Left lung (tissue), 10 donors: ENCODE measurements around the gene ZBTB37. TPM values are rescaled to one million over a fixed set of nuclear protein-coding genes. Genes with fewer than 3 reads are reported as not detected.
"Not testable (repeated sequence)": the region's sequence is repeated elsewhere in the genome, so short reads cannot be mapped to it uniquely, and the experiment has no call there.

ENCODE experiments used
- ATAC-seq: fragments of 200-7000 bp; cut with Tn5 transposase; one replicate; pipeline ENCODE4 v1.9.1; 2020; ENCODE audit warnings: moderate library complexity
- DNase-seq, 4 donors: peaks; one replicate each; pipeline ENCODE4 v3.0.0-alpha.2; 2013 to 2020
- H3K27ac ChIP-seq, 2 donors: fragments of 200-600 bp; sonication (generic) in 1 of 2; one replicate each; pipeline versions ENCODE4 v1.5.0 to v1.8.0; 2020 to 2021
- H3K27me3 ChIP-seq, 2 donors: fragments of 200-600 bp; sonication (generic) in 1 of 2; one replicate each; pipeline versions ENCODE4 v1.5.0 to v1.8.0; 2020 to 2021
- H3K36me3 ChIP-seq, 2 donors: fragments of 200-600 bp; sonication (generic) in 1 of 2; one replicate each; pipeline versions ENCODE4 v1.5.0 to v1.8.0; 2020 to 2021
- H3K4me1 ChIP-seq, 2 donors: fragments of 200-600 bp; one replicate each; pipeline ENCODE4 v1.8.0; 2021
- H3K4me3 ChIP-seq, 2 donors: fragments of 200-600 bp; sonication (generic) in 1 of 2; one replicate each; pipeline versions ENCODE4 v1.5.0 to v1.8.0; 2020 to 2021; ENCODE audit warnings: mild to moderate bottlenecking in 1 of 2
- H3K9me3 ChIP-seq, 2 donors: fragments of 200-600 bp; sonication (generic) in 1 of 2; one replicate each; pipeline versions ENCODE4 v1.5.0 to v1.8.0; 2020 to 2021
- intact Hi-C, 2 donors: fragments of 100-400 bp; cut with DNase I; formaldehyde crosslinking; loops; one replicate each; pipeline versions ENCODE4 v1.11.2 to v1.14.2; 2022
- polyA plus RNA-seq, 6 donors: library from polyadenylated mRNA; unstranded; fragments of 120-200 nt; gene quantifications; one replicate each; pipeline ENCODE4 v1.2.1, GENCODE V29; 2013; ENCODE audit not compliant: insufficient read length in 6 of 6
- total RNA-seq, 2 donors: library from RNA; stranded (reverse); fragmentation: NEBNext Ultra II Directional; extraction: Animal tissue kit (Norgen Biotek cat#: 25700); gene quantifications; one replicate each; pipeline ENCODE4 v1.2.1, GENCODE V29; 2021
- TF ChIP-seq, protein P1 (sequence below), 2 donors: fragments of 200-600 bp; sonication (generic) in 1 of 2; IDR thresholded peaks; one replicate each; pipeline versions ENCODE4 v1.5.0 to v1.8.0; 2021; ENCODE audit warnings: antibody characterized with exemption in 2 of 2
- donor health status: DM: no; HTN: yes; CAD: no.
- donor health status: DM: no; HTN: no; CAD: no.

ZBTB37 gene
- total and polyA plus RNA-seq, 8 donors: 10.0 to 13.3 (median 12.1) TPM

DNA sequence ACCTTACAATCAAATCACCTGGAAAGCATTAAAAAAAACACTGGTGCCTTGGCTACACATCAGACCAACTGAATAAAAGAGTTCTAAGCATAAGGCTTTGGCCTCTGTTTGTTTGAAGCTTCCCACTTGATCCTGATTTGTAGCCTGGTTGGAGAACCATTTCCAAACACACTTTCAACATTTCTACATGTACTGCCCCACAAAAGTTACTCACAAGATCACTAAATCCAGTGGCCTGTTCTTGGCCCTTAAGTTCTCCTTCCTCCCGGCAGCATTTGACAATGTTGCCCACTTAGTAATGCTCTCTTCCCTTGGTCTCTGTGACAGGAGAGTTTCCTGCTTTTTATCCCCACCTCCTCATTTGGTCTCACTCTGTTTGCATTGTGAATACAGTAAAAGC is 12.2 kb upstream of the ZBTB37 start:
- ATAC-seq: no peak
- TF ChIP-seq, protein P1, sequence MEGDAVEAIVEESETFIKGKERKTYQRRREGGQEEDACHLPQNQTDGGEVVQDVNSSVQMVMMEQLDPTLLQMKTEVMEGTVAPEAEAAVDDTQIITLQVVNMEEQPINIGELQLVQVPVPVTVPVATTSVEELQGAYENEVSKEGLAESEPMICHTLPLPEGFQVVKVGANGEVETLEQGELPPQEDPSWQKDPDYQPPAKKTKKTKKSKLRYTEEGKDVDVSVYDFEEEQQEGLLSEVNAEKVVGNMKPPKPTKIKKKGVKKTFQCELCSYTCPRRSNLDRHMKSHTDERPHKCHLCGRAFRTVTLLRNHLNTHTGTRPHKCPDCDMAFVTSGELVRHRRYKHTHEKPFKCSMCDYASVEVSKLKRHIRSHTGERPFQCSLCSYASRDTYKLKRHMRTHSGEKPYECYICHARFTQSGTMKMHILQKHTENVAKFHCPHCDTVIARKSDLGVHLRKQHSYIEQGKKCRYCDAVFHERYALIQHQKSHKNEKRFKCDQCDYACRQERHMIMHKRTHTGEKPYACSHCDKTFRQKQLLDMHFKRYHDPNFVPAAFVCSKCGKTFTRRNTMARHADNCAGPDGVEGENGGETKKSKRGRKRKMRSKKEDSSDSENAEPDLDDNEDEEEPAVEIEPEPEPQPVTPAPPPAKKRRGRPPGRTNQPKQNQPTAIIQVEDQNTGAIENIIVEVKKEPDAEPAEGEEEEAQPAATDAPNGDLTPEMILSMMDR (IDR thresholded peaks at IDR 0.05): no peak

DNA sequence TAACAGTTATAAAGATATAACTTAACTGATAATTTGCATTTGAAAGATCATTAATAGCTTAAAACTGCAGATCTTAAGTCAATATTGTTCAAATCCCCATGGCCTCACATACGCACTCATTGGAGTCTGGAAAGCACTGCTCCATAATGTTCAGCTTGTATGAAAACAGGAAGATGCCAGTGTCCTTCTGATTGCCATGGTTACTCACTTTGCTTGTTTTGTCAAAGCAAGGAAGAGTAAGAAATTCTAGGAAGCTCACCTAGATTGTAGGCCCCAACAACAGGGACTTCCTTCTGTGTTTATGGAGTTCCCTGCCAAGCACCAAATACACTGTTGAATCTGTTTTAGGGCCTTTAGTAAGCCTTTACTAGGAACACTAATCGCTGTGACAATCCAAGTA is 11.3 kb upstream of the ZBTB37 start:
- DNase-seq (no peak), ATAC-seq (no peak)
- Histone ChIP-seq H3K27me3 (no peaks in the 10 kb centered on the region), H3K36me3 (peaks cover 0 to 85% of the 10 kb centered on the region in 2 donors), H3K27ac (no peak overlapping the region), H3K9me3 (no peaks in the 10 kb centered on the region), H3K4me1 (peaks cover 7 to 15% of the 10 kb centered on the region in 2 donors), H3K4me3 (no peak overlapping the region)
- intact Hi-C loops: no loop called here
- TF ChIP-seq, protein P1 (IDR thresholded peaks at IDR 0.05): no peak

More for the DNA sequence above, 12.2 kb upstream of the ZBTB37 start:
- intact Hi-C loops: no loop called here
- no peaks in the 10 kb centered on the region for H3K9me3 ChIP-seq
- no peaks in the 10 kb centered on the region for H3K27me3 ChIP-seq
- H3K36me3 ChIP-seq: peaks cover 0 to 88% of the 10 kb centered on the region in 2 donors
- H3K4me3 ChIP-seq: no peak overlapping the region
- DNase-seq: no peak
- H3K4me1 ChIP-seq: peaks cover 7 to 15% of the 10 kb centered on the region in 2 donors
- H3K27ac ChIP-seq: no peak overlapping the region

DNA sequence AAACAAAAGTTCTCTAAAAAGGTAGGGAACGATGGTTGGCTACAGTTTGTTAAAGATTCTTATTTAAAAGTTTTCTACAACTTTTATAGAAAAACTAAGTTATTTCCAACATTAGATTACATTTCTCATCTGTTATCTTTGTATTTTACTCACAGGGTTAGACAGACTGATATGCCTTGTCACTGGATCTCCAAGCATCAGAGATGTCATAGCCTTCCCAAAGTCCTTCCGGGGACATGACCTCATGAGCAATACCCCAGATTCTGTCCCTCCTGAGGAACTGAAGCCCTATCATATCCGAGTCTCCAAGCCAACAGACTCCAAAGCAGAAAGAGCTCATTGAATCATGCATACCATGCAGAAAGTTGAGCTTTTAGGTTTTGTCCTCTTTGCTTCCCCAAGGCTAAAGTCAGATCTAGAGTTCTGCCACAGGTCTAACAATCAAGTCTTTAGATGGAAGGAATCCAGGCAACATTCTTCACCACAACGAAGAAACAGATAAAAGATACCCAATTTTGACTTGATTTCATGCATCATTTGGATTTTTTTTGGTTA is 10.7 kb upstream of the ZBTB37 start:
- Histone ChIP-seq H3K9me3 (no peaks in the 10 kb centered on the region), H3K27me3 (no peaks in the 10 kb centered on the region), H3K4me3 (no peak overlapping the region), H3K27ac (no peak overlapping the region), H3K4me1 (peaks cover 7 to 15% of the 10 kb centered on the region in 2 donors), H3K36me3 (peaks cover 0 to 89% of the 10 kb centered on the region in 2 donors)
- intact Hi-C loops: no loop called here
- ATAC-seq (no peak), DNase-seq (no peak)
- TF ChIP-seq, protein P1 (IDR thresholded peaks at IDR 0.05): no peak

DNA sequence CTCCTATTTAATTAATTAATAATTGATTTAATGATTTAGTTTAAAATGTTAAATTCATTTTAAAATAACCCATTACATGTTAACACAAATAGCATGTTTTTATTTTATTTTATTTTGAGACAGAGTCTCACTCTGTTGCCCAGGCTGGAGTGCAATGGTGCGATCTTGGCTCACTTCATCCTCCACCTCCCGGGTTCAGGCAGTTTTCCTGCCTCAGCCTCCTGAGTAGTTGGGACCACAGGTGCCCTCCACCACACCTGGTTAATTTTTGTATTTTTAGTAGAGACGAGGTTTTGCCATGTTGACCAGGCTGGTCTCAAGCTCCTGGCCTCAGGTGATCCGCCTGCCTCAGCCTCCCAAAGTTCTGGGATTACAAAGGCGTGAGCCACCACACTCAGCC is 8.6 kb upstream of the ZBTB37 start:
- H3K27me3 ChIP-seq, DNase-seq, ATAC-seq, intact Hi-C loops, H3K27ac ChIP-seq, H3K4me1 ChIP-seq, H3K4me3 ChIP-seq, H3K9me3 ChIP-seq: not testable (repeated sequence)
- peaks cover 0 to 92% of the 10 kb centered on the region in 2 donors for H3K36me3 ChIP-seq

- peaks cover 2 to 92% of the 10 kb centered on the region in 2 donors for H3K36me3 ChIP-seq
- ATAC-seq (no peak), DNase-seq (no peak)
- peaks cover 0 to 15% of the 10 kb centered on the region in 2 donors for H3K4me1 ChIP-seq
- no peaks in the 10 kb centered on the region for H3K9me3 ChIP-seq
- H3K4me3 ChIP-seq: no peak overlapping the region
- no peak overlapping the region for H3K27ac ChIP-seq
- TF ChIP-seq, protein P1 (IDR thresholded peaks at IDR 0.05): no peak
- intact Hi-C loops: no loop called here
- H3K27me3 ChIP-seq: no peaks in the 10 kb centered on the region
These were observed 8.1 kb upstream of the ZBTB37 start for GRCh38 chr1:173860065-173860464.

- no peak overlapping the region for H3K4me3 ChIP-seq
- no peak overlapping the region for H3K27ac ChIP-seq
- H3K27me3 ChIP-seq: no peaks in the 10 kb centered on the region
- DNase-seq (no peak), ATAC-seq (no peak)
- peaks cover 3 to 94% of the 10 kb centered on the region in 2 donors for H3K36me3 ChIP-seq
- intact Hi-C loops: no loop called here
- TF ChIP-seq, protein P1 (IDR thresholded peaks at IDR 0.05): no peak
- peaks cover 16 to 32% of the 10 kb centered on the region in 2 donors for H3K4me1 ChIP-seq
- H3K9me3 ChIP-seq: no peaks in the 10 kb centered on the region
These were observed 6.4 kb upstream of the ZBTB37 start for GRCh38 chr1:173861731-173862145.

DNA sequence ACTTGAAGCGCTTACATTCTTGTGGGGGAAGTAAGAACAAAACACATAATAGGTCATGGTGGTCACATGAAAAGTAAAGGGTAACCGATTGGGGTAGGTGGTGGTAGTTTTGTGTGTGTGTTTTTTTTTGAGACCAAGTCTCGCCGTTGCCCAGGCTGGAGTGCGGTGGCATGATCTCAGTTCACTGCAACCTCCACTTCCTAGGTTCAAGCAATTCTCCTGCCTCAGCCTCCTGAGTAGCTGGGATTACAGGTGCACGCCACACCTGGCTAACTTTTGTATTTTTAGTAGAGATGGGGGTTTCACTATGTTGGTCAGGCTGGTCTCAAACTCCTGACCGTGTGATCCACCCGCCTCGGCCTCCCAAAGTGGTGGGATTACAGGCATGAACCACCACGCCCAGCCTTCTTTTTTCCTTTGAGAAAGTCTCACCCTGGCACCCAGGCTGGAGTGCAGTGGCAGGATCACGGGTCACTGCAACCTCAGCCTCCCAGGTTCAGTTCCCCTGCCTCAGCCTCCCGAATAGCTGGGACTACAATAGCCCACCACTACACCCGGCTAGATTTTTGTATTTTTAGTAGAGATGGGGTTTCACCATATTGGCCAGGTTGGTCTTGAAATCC is 5.9 kb upstream of the ZBTB37 start:
- not testable (repeated sequence) for H3K9me3 ChIP-seq, ATAC-seq

More for the DNA sequence above, 5.9 kb upstream of the ZBTB37 start:
- DNase-seq, H3K27ac ChIP-seq, intact Hi-C loops, H3K4me3 ChIP-seq, H3K27me3 ChIP-seq: not testable (repeated sequence)
- Histone ChIP-seq H3K4me1 (peaks cover 20 to 37% of the 10 kb centered on the region in 2 donors), H3K36me3 (peaks cover 3 to 90% of the 10 kb centered on the region in 2 donors)
